Stimulated activated CD4-positive, alpha-beta T cell treated with anti-CD3 and anti-CD28 coated beads, TNF-alpha, amount 100 ng/mL, for 24 hours (primary cell): ENCODE data around the gene AKAP8L.
A peak's percentile ranks its signal among the peaks of the same experiment; 100 is the strongest.

Source experiments
- DNase-seq, 3 experiments: peaks; one replicate each; pipeline ENCODE4 v3.0.0-alpha.2; 2020; ENCODE audit warnings: low read depth in 3 of 3

The AKAP8L gene

GRCh38 chr19:15418579-15419412 is at the start of gene AKAP8L:
Gene AKAP8L (minus strand): TSS chr19:15418988. CDS start chr19:15418923, 65 bp downstream.
- peak; percentile 93 to 99 (median 98) for DNase-seq

GRCh38 chr19:15467734-15468214 is 49.0 kb upstream of the AKAP8L start:
- DNase-seq, result no peak

DNA sequence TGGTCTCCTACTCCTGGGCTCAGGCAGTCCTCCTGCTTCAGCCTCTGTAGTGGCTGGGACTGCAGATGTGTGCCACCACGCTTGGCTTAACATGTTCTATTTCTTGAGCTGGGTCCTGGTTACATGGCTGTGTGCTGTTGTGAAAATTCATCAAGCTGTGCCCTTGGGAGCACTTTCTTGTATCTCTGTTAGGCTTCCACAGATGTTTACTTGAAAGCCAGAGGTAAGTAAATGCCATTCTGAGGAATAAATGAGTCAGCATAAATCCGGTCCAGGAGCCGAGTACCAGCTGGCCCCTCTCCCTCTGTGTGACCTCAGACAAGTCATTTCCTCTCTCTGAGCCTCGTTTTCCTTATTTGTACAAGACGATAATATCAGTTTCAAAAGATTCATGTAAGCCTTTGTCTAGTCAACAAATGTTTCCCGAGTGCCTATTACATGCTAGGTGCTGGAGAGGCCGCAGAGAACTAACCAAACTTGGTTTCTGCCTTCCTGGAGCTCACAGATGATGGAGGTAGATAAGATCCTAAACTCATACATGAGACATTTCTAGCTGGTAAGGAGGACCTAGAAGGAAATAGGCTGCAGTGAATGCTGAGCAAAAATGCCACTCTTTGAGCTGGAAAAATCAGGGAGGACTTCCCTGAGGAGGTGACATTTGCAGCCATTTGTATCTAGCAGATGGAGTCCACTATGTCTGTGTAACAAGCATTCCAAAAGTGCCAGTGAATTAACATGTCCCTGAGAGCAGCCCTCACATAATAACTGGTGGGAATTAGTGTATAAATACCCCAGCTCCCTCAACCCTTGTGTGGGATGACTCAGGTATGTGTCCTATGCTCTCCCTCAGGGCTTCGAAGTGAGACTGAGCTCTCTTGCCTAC is 48.3 kb upstream of the AKAP8L start:
- DNase-seq, result peak; percentile 39 to 57 (median 50)

GRCh38 chr19:15464394-15465385 is 45.9 kb upstream of the AKAP8L start, which contains the start of gene RASAL3:
Gene RASAL3 (minus strand): TSS chr19:15464544. CDS start chr19:15464358, 186 bp downstream.
- peak in 2 of 3 experiments; percentile 29 to 67 for DNase-seq

- peak; percentile 56 to 75 (median 64) for DNase-seq
Measured at GRCh38 chr19:15463861-15464371, 45.1 kb upstream of the AKAP8L start.

GRCh38 chr19:15461694-15462093 is 42.9 kb upstream of the AKAP8L start:
- DNase-seq, result no peak

DNA sequence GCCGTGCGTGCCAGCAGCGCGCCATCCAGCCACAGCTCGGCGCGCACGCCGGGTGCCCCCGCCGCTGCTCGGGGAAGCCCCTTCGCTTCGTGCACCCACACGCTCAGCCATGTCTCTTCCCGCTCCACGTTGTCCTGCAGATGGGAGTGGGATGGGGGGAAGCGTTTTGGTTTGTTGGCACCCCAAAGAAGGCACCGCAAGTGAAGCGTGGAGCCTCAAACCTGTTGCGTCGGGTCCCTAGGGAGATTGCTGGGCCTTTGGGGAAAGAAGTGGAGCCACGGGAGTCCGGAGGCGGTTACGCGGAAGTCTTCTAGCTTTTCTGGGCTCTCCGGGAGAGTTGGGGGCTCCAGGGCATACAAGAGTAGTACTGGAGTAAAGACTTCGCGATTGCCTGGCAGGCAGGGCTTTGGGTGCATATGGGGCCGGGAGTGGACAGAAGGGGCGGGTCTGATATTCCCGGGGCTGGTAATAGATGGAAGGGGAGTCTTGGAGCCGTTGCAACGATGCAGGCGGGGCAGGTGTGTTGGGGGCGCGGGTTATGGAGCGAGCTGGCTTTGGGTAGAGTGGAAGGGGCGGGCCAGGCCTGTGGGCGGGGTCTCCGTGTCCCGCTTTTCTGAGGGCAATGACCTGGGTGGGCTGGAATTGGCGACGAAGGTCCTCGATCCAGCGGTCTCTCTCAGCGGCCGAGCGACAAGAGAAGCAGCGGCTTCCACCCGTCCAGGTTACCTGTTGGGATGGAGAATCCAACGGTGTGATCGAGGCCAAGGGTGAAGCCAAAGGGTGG is 39.1 kb upstream of the AKAP8L start:
- no peak for DNase-seq

- no peak for DNase-seq
Measured at GRCh38 chr19:15456871-15457700, 38.3 kb upstream of the AKAP8L start.

GRCh38 chr19:15456441-15456840 is 37.7 kb upstream of the AKAP8L start:
- DNase-seq, result no peak

- no peak for DNase-seq
Measured at GRCh38 chr19:15455996-15456395, 37.2 kb upstream of the AKAP8L start.

DNA sequence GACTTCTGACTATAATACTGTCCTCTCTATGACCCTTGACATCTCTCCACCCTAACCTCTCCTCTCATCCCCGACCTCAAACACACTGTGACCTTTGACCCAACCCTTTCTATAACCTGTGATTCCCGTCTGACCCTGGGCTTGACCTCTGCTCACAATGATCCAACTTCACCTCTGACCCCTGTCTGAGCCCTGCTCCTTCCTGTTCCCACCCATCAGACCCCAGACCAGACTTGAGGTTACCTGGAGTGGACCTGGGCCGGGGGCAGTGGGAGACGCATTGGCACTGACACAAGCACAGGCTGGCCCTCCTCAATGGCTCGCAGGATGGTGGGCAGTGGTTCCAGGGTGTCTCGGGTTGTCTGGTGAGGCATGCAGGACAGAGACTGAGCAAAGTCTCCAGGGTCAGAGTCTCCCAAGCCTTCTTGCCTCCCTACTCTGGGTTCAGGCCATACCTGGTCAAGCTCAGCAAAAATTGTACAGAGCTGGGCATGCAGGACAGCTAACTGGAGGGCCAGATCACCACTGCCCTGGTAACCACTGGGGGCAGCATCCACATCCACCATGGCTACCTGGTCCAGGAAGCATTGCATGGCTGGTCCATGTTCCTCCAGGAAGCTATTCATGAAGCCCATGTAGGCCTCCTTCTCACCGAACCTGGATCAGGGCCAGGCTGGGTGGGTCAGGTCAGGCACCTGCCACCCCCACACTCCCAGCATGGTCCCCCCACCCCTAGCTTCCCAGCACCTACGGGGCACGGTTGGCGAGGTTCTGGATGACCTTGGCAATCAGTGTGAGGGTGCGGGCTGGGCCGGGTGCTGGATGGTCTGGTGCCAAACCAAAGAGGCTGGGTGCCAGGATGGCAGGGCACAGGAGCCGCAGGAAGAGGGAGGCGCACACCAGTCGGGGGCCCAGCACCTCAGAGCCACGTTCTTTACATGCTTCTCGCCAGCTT is 35.4 kb upstream of the AKAP8L start:
- no peak for DNase-seq

DNA sequence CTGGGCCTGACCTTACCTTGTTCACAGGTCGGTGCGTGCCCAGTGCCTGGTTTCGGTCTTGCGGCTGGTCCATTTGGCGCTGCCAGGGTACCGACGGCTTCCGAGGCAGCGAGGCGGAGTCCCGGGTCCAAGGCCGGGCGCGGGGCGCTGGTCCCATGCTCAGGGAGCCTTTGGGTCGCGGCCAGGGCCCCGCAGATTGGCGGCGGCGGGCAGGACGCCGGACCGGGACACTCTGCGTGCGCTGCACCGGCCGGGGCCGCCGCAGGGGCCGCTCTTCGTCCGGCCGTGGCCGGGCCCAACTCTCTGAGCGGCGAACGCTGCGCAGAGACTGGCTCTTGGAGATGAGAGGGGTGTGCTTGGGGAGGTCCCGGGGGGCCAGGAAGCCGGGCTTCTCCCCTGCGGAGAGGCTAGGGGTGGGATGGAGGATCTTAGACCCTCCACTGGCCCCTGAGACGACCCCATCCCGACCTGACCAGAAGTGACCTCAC is 34.3 kb upstream of the AKAP8L start:
- no peak for DNase-seq

DNA sequence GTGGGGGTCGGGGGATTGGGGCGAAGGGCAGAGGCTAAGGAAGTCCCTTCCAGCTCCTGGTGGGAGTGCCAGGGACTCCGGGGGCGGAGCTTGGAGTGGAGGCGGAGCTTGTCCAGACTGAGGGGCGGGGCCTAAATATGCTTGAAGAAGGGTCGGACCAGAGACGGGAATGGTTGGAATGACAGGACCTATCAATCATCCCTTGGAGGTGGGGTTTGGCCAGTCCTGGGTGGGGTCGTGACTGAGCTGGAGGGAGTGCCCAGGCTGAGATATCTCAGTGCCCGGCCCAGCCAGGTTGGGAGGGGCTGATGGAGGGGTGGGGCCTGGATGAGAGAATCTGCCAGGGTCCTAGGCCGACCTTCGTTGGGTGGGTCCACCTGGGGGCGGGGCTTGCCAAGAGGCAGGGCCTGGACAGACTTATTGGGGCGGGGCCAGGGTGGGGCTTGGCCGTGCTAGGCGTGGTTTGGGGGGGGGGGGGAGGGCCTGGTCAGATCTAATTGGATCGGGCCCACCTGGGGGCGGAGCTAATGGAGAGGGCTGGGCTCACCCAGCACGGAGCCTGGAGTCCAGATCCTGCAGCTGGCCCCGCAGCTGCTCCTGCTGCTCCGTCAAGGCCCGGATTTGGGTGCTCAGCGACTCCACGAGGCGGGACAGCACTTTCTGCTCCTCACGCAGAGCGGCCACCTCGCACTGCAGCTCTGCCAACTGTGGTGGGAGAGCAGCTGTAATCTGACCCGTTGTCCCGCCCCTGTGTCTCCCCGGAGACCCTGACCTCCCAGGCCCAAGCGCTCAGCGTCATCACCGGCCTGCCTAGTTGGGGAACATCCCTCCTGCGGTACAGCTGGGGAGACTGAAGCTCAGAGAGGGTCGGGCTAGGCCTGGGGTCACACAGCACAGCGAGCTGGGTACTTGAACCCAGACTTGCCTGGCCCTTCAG is 33.6 kb upstream of the AKAP8L start:
- DNase-seq, result no peak

DNA sequence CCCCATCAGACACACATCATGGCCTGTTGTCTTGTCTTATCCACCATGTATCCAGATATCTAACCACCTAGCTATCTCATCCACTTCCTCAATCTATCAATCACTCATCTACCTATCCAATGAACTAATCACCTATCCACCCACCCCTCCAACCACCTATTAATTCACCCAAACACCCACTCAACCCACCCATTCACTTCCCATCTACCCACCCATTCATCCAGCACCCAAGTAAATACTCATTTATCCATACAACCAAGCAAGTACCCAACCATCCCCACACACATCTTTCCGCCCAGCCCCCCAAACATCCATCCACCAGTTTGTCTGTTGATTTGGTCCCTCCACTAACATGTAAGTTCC is 31.7 kb upstream of the AKAP8L start:
- no peak for DNase-seq

GRCh38 chr19:15449620-15450527 is 31.1 kb upstream of the AKAP8L start, which contains the start of gene WIZ:
Gene WIZ (minus strand): TSS chr19:15449956. CDS start chr19:15448307, 1,649 bp downstream.
- peak; percentile 64 to 82 (median 72) for DNase-seq
